H1 (cell line): Measurements from ENCODE around the gene BRI3BP. TPM values are rescaled to one million over a fixed set of nuclear protein-coding genes. Genes with fewer than 3 reads are reported as not detected.

Source experiments
- CTCF ChIA-PET: fragments of 300-600 bp; sonication (Branson Sonifier 250); formaldehyde crosslinking; loops from one replicate; lab custom pipeline; 2021; ENCODE audit not compliant: partially characterized antibody; lab: Charles Lee
- POLR2A ChIA-PET: fragments of 300-600 bp; sonication (Branson Sonifier 250); formaldehyde crosslinking; loops from one replicate; lab custom pipeline; 2021; ENCODE audit warnings: inconsistent platforms; ENCODE audit not compliant: partially characterized antibody; lab: Charles Lee
- DNase-seq, 2 experiments: peaks; one replicate each; pipeline versions ENCODE4 v3.0.0 to v3.0.0-alpha.2; 2010 to 2022; ENCODE audit warnings: low spot score in 2 of 2, low read depth in 1 of 2, mixed read lengths in 1 of 2
- FAIRE-seq: peaks from 2 replicates; lab custom pipeline; 2011; peaks lifted over from hg19 to GRCh38; lab: Jason Lieb, UNC
- H2AFZ ChIP-seq: 2 replicates; pipeline ENCODE4 v1.8.1; 2012; ENCODE audit warnings: low read length, inconsistent platforms
- H2AK5ac ChIP-seq: 2 replicates; pipeline ENCODE4 v1.6.1; 2013; ENCODE audit warnings: low read depth, low read length
- H2BK120ac ChIP-seq: replicated peaks from 2 replicates; pipeline ENCODE3; 2013; ENCODE audit warnings: low read depth, low read length, inconsistent platforms
- H2BK12ac ChIP-seq: 2 replicates; pipeline ENCODE4 v1.6.1; 2013; ENCODE audit warnings: low read depth, low read length
- H2BK15ac ChIP-seq: 2 replicates; pipeline ENCODE4 v1.6.1; 2013; ENCODE audit warnings: low read length
- H2BK20ac ChIP-seq: 2 replicates; pipeline ENCODE4 v1.6.1; 2013; ENCODE audit warnings: low read length
- H2BK5ac ChIP-seq: 2 replicates; pipeline ENCODE4 v1.6.1; 2013; ENCODE audit warnings: low read depth, low read length
- H3K14ac ChIP-seq: 2 replicates; pipeline ENCODE4 v1.6.1; 2013; ENCODE audit warnings: inconsistent platforms; ENCODE audit not compliant: insufficient read length
- H3K18ac ChIP-seq: 2 replicates; pipeline ENCODE4 v1.6.1; 2013; ENCODE audit warnings: low read length; ENCODE audit errors: extremely low read depth
- H3K23ac ChIP-seq: 2 replicates; pipeline ENCODE4 v1.6.1; 2013; ENCODE audit warnings: inconsistent platforms; ENCODE audit not compliant: insufficient read length
- H3K23me2 ChIP-seq: 2 replicates; pipeline ENCODE4 v1.6.1; 2013; ENCODE audit warnings: low read depth, low read length
- H3K27ac ChIP-seq: 2 replicates; pipeline ENCODE4 v1.6.1; 2011; ENCODE audit warnings: low read depth, low read length, inconsistent platforms
- H3K27me3 ChIP-seq, 4 experiments: replicated peaks in 1 of 4; 1 replicate in 1 of 4; 2 replicates in 3 of 4; pipeline versions ENCODE4 v1.6.1 to v1.8.1; 2011 to 2013; ENCODE audit warnings: low read length in 3 of 4, mild to moderate bottlenecking in 3 of 4, inconsistent platforms in 2 of 4, mixed read lengths in 2 of 4, moderate library complexity in 1 of 4; ENCODE audit not compliant: control insufficient read depth in 3 of 4, insufficient read depth in 3 of 4; ENCODE audit errors: extremely low read depth in 1 of 4
- H3K36me3 ChIP-seq, 4 experiments: 2 replicates each; pipeline versions ENCODE4 v1.6.1 to v1.8.1; 2011 to 2013; ENCODE audit warnings: mild to moderate bottlenecking in 4 of 4, low read length in 3 of 4, moderate library complexity in 2 of 4, control low read depth in 1 of 4, inconsistent platforms in 1 of 4; ENCODE audit not compliant: insufficient read depth in 4 of 4, control insufficient read depth in 2 of 4
- H3K4ac ChIP-seq: replicated peaks from 2 replicates; pipeline ENCODE3; 2013; ENCODE audit warnings: low read length, low read depth, mixed read lengths, inconsistent platforms; ENCODE audit not compliant: insufficient read length
- H3K4me1 ChIP-seq, 4 experiments: replicated peaks in 1 of 4; 1 replicate in 1 of 4; 2 replicates in 3 of 4; pipeline versions ENCODE4 v1.6.1 to v1.8.1; 2011 to 2013; ENCODE audit warnings: low read length in 3 of 4, inconsistent platforms in 2 of 4, mixed read lengths in 1 of 4; ENCODE audit not compliant: insufficient read depth in 4 of 4, control insufficient read depth in 3 of 4
- H3K4me2 ChIP-seq, 2 experiments: 2 replicates each; pipeline versions ENCODE4 v1.6.1 to v1.8.1; 2011 to 2013; ENCODE audit warnings: low read depth in 2 of 2, low read length in 2 of 2, control low read depth in 1 of 2, inconsistent platforms in 1 of 2, mild to moderate bottlenecking in 1 of 2; ENCODE audit not compliant: insufficient read depth in 1 of 2
- H3K4me3 ChIP-seq, 4 experiments: fragments of 200-600, 300-600 bp in 1 of 4; sonication (generic), shearing (Covaris generic), sonication (Bioruptor Twin) in 1 of 4; 2 replicates each; pipeline versions ENCODE4 v1.5.1 to v1.8.1; 2011 to 2016; ENCODE audit warnings: low read length in 4 of 4, low read depth in 3 of 4, control low read depth in 2 of 4, inconsistent platforms in 2 of 4, mild to moderate bottlenecking in 2 of 4, mixed read lengths in 1 of 4, moderate library complexity in 1 of 4; ENCODE audit not compliant: insufficient read depth in 2 of 4; ENCODE audit errors: extremely low read depth in 1 of 4
- H3K56ac ChIP-seq: replicated peaks from 2 replicates; pipeline ENCODE3; 2013; ENCODE audit warnings: low read depth, mild to moderate bottlenecking, mixed read lengths, low read length, inconsistent platforms; ENCODE audit not compliant: insufficient read length
- H3K79me1 ChIP-seq: 2 replicates; pipeline ENCODE4 v1.6.1; 2013; ENCODE audit warnings: low read depth, low read length, control low read depth
- H3K79me2 ChIP-seq, 2 experiments: 2 replicates each; pipeline versions ENCODE4 v1.6.1 to v1.8.1; 2012 to 2013; ENCODE audit warnings: low read length in 2 of 2, mild to moderate bottlenecking in 2 of 2, inconsistent platforms in 1 of 2; ENCODE audit not compliant: insufficient read depth in 2 of 2, control insufficient read depth in 1 of 2
- H3K9ac ChIP-seq, 4 experiments: replicated peaks in 1 of 4; 1 replicate in 1 of 4; 2 replicates in 3 of 4; pipeline versions ENCODE4 v1.6.1 to v1.8.1; 2011 to 2013; ENCODE audit warnings: low read depth in 3 of 4, low read length in 3 of 4, control low read depth in 2 of 4, mild to moderate bottlenecking in 2 of 4, moderate library complexity in 2 of 4, inconsistent platforms in 1 of 4; ENCODE audit errors: extremely low read depth in 1 of 4
- H3K9me3 ChIP-seq, 2 experiments: 2 replicates each; pipeline versions ENCODE4 v1.6.1 to v1.8.1; 2012 to 2013; ENCODE audit warnings: mild to moderate bottlenecking in 2 of 2, moderate library complexity in 2 of 2, control low read depth in 1 of 2, inconsistent platforms in 1 of 2, low read depth in 1 of 2, low read length in 1 of 2, mixed read lengths in 1 of 2; ENCODE audit not compliant: insufficient read depth in 2 of 2
- H4K20me1 ChIP-seq, 2 experiments: replicated peaks in 1 of 2; 2 replicates each; pipeline versions ENCODE3 to v1.8.1; 2011 to 2013; ENCODE audit warnings: inconsistent platforms in 2 of 2, low read length in 2 of 2, mild to moderate bottlenecking in 1 of 2; ENCODE audit not compliant: insufficient read depth in 2 of 2, control insufficient read depth in 1 of 2
- H4K5ac ChIP-seq: 2 replicates; pipeline ENCODE4 v1.6.1; 2013; ENCODE audit warnings: low read length, low read depth, mixed read lengths, inconsistent platforms; ENCODE audit not compliant: insufficient read length
- H4K8ac ChIP-seq: 2 replicates; pipeline ENCODE4 v1.8.0; 2013; ENCODE audit warnings: mild to moderate bottlenecking, moderate library complexity, low read length, inconsistent platforms; ENCODE audit not compliant: insufficient read depth; ENCODE audit errors: extremely low read depth
- H4K91ac ChIP-seq: replicated peaks from 2 replicates; pipeline ENCODE3; 2013; ENCODE audit warnings: low read length, mixed read lengths, inconsistent platforms; ENCODE audit not compliant: insufficient read length
- FOSL1 ChIP-seq: IDR thresholded peaks from 2 replicates; pipeline ENCODE4 v1.6.1; 2011; ENCODE audit warnings: mild to moderate bottlenecking, low read depth, low read length, moderate library complexity; ENCODE audit not compliant: insufficient read depth
- RAD21 ChIP-seq, 2 experiments: IDR thresholded peaks in 1 of 2; conservative IDR thresholded peaks in 1 of 2; 2 replicates each; pipeline ENCODE4 v1.6.1; 2011; ENCODE audit warnings: low read depth in 2 of 2, low read length in 2 of 2, improper control_type of control experiment in 1 of 2, inconsistent platforms in 1 of 2, mild to moderate bottlenecking in 1 of 2, moderate library complexity in 1 of 2
- RXRA ChIP-seq: IDR thresholded peaks from 2 replicates; pipeline ENCODE4 v1.6.1; 2011; ENCODE audit warnings: low read depth, mild to moderate bottlenecking, low read length, moderate library complexity; ENCODE audit not compliant: insufficient read depth
- SP1 ChIP-seq: IDR thresholded peaks from 2 replicates; pipeline ENCODE4 v1.6.1; 2011; ENCODE audit warnings: low read depth, low read length
- SP2 ChIP-seq: IDR thresholded peaks from 2 replicates; pipeline ENCODE4 v1.6.1; 2012; ENCODE audit warnings: mild to moderate bottlenecking, low read length, inconsistent platforms
- WGBS, 2 experiments: shearing (Covaris generic) in 1 of 2; methylation state at CpG; one replicate each; pipeline versions ENCODE4 v1.1.6 to v1.1.7; 2013 to 2015; ENCODE audit warnings: low lambda C conversion rate in 2 of 2, mixed read lengths in 2 of 2, inconsistent platforms in 1 of 2, low coverage in 1 of 2, missing lambda C conversion rate in 1 of 2; ENCODE audit not compliant: insufficient replicate concordance in 2 of 2, insufficient coverage in 1 of 2, insufficient read length in 1 of 2; ENCODE audit errors: extremely low coverage in 1 of 2, missing lambda C conversion rate in 1 of 2; 5-methylcytosine and 5-hydroxymethylcytosine counted together
- polyA plus RNA-seq, 7 experiments: library from polyadenylated mRNA; depleted of rRNA in 3 of 7; stranded (reverse) in 5 of 7; unstranded in 2 of 7; fragments of >200 nt in 5 of 7; fragments of 200-250 nt in 2 of 7; gene quantifications; 1 replicate in 5 of 7; 2 replicates in 1 of 7; 4 replicates in 1 of 7; pipeline versions ENCODE4 v1.2.1 to v1.2.3, GENCODE V29; 2011 to 2013; ENCODE audit warnings: missing spikeins in 2 of 7, mixed read lengths in 2 of 7
- total RNA-seq: library from RNA; stranded (reverse); fragmentation: NEBNext Ultra II Directional; extraction: Animal tissue kit (Norgen Biotek cat#: 25700); gene quantifications from 2 replicates; pipeline ENCODE4 v1.2.1, GENCODE V29; 2021

BRI3BP gene
- total and polyA plus RNA-seq, 2 of the 8 experiments (the other 6 are each of a cell fraction or from before 2014, with no cell fraction given) = 5.4 to 14.2 TPM

DNA sequence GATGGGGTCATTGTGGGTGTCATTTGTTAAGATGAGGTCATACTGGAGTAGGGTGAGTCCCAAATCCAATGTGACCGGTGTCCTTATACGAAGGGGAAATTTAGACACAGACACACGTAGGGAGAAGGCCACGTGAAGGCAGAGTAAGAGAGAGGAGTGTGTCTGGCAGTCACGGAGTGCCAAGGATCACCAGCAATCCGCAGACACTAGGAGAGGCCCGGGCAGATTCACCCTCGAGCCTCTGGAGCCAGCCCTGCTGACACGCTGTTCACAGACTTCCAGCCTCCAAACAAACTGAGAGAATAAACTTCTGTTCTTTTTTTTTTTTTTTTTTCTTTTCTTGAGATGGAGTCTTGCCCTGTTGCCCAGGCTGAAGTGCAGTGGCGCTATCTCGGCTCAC lies 24.9 kb downstream of the BRI3BP start:
- no peak overlapping the region for H4K5ac ChIP-seq
- H3K79me2 ChIP-seq = no peaks in the 10 kb centered on the region
- no peak overlapping the region for H3K14ac ChIP-seq
- H2AK5ac ChIP-seq = no peak overlapping the region
- H3K9ac ChIP-seq = no peak overlapping the region
- DNase-seq = no peak
- no peak overlapping the region for H2BK20ac ChIP-seq
- peaks cover 0 to 21% (median 13%) of the 10 kb centered on the region in 4 experiments; a peak in 5 of 8 replicates for H3K36me3 ChIP-seq
- TF ChIP-seq SP1 (no peak), RAD21 (IDR thresholded peaks at IDR 0.05 in 1 of 2, conservative IDR thresholded peaks at IDR 0.05 in 1 of 2; ENCODE audit: low read depth in 2 of 2, low read length in 2 of 2) (no peak), SP2 (no peak), RXRA (no peak), FOSL1 (no peak)
- TF ChIP-seq, all 59 proteins: peak for 0
- Histone ChIP-seq H2BK12ac (no peak overlapping the region), H2BK5ac (no peak overlapping the region), H3K23ac (no peak overlapping the region), H3K23me2 (no peaks in the 10 kb centered on the region), H2BK15ac (no peak overlapping the region), H2AFZ (no peak overlapping the region), H3K4me1 (no peaks in the 10 kb centered on the region), H3K27ac (no peak overlapping the region), H4K91ac (no peak overlapping the region), H3K27me3 (no peaks in the 10 kb centered on the region), H3K56ac (no peak overlapping the region), H2BK120ac (no peak overlapping the region), H3K4me2 (no peak overlapping the region), H3K18ac (no peak overlapping the region), H3K79me1 (no peaks in the 10 kb centered on the region; the same call in 1 of the 2 replicates), H3K4ac (no peak overlapping the region), H3K9me3 (no peaks in the 10 kb centered on the region), H4K8ac (no peak overlapping the region), H3K4me3 (no peak overlapping the region), H4K20me1 (peaks cover 0 to 8% of the 10 kb centered on the region in 2 experiments)
- FAIRE-seq = no peak
- ChIA-PET CTCF (interaction anchor here (0.9 kb wide), 1 partner anchor 15 kb away, joined by 4 read pairs; no protein-coding TSS in a partner anchor), POLR2A (no interaction called here)
- 94% methylated on average over 10 of the region's 11 CpGs; no CpG with 5 or more reads in 1 of the 2 experiments for WGBS, 2 experiments
